HepG2 (cell line): ENCODE results near the gene NKAIN4. TPM values are rescaled to one million over a fixed set of nuclear protein-coding genes. Genes with fewer than 3 reads are reported as not detected.

Experiments used
- ATAC-seq: fragments of 200-7000 bp; cut with Tn5 transposase; 3 replicates; pipeline ENCODE4 v1.9.1; 2020; ENCODE audit warnings: mild to moderate bottlenecking, moderate library complexity
- BruUV-seq: library from RNA; stranded (reverse); fragments of 400-500 nt; replicated peaks from 2 replicates; lab custom pipeline; 2021; lab: Mats Ljungman, UMichigan
- CTCF ChIA-PET: fragments of 300-600 bp; formaldehyde crosslinking; extraction: SDS; loops from one replicate; lab custom pipeline; 2021; ENCODE audit warnings: low total read pairs, inconsistent platforms, low intra/inter-chr PET ratio; lab: Yijun Ruan, JAX
- POLR2A ChIA-PET: fragments of 350-600 bp; sonication (Branson Sonifier 250); formaldehyde crosslinking; loops from one replicate; lab custom pipeline; 2020; ENCODE audit warnings: antibody characterized with exemption, inconsistent platforms; lab: Yijun Ruan, JAX
- DNase-seq: peaks from one replicate; pipeline ENCODE4 v3.0.0-alpha.2; 2015; ENCODE audit warnings: low spot score
- FAIRE-seq: peaks from 3 replicates; lab custom pipeline; 2011; peaks lifted over from hg19 to GRCh38; lab: Jason Lieb, UNC
- H2AFZ ChIP-seq: one replicate; pipeline ENCODE4 v1.6.1; 2011; ENCODE audit warnings: low read length, inconsistent platforms
- H3K27ac ChIP-seq: fragments of 300-600 bp; 3 replicates; pipeline ENCODE4 v1.8.0; 2011; ENCODE audit warnings: mixed run types, mild to moderate bottlenecking, mixed read lengths, low read length, inconsistent platforms; ENCODE audit not compliant: insufficient read depth; ENCODE audit errors: extremely low read length
- H3K27me3 ChIP-seq, 2 experiments: fragments of 200-600 bp in 1 of 2; 2 replicates in 1 of 2; 3 replicates in 1 of 2; pipeline versions ENCODE4 v1.6.0 to v1.8.0; 2011; ENCODE audit warnings: low read length in 2 of 2, mild to moderate bottlenecking in 2 of 2, moderate library complexity in 2 of 2, inconsistent platforms in 1 of 2; ENCODE audit not compliant: insufficient read depth in 2 of 2, control insufficient read depth in 1 of 2
- H3K36me3 ChIP-seq, 2 experiments: fragments of 200-600 bp in 1 of 2; replicated peaks in 1 of 2; 2 replicates in 1 of 2; 3 replicates in 1 of 2; pipeline versions ENCODE4 v1.5.1 to v1.8.0; 2011; ENCODE audit warnings: low read length in 2 of 2, inconsistent platforms in 1 of 2; ENCODE audit not compliant: insufficient read depth in 2 of 2, control insufficient read depth in 1 of 2
- H3K4me1 ChIP-seq: 2 replicates; pipeline ENCODE4 v1.5.1; 2012; ENCODE audit warnings: low read length, inconsistent platforms; ENCODE audit not compliant: insufficient read depth
- H3K4me2 ChIP-seq: 2 replicates; pipeline ENCODE4 v1.6.0; 2011; ENCODE audit warnings: low read depth, low read length, inconsistent platforms
- H3K4me3 ChIP-seq, 3 experiments: fragments of 200-600 bp in 1 of 3; sonication (generic), shearing (Covaris generic) in 1 of 3; replicated peaks in 1 of 3; 2 replicates each; pipeline ENCODE4 v1.5.1; 2011 to 2016; ENCODE audit warnings: low read length in 3 of 3, inconsistent platforms in 2 of 3, low read depth in 2 of 3, mild to moderate bottlenecking in 2 of 3, control low read depth in 1 of 3, mixed read lengths in 1 of 3; ENCODE audit not compliant: insufficient read depth in 1 of 3
- H3K79me2 ChIP-seq: one replicate; pipeline ENCODE4 v1.6.1; 2011; ENCODE audit warnings: low read length, inconsistent platforms; ENCODE audit not compliant: insufficient read depth
- H3K9ac ChIP-seq: 2 replicates; pipeline ENCODE4 v1.6.0; 2011; ENCODE audit warnings: mild to moderate bottlenecking, low read depth, low read length, inconsistent platforms; ENCODE audit not compliant: insufficient read depth
- H3K9me3 ChIP-seq: 2 replicates; pipeline ENCODE4 v1.5.1; 2012; ENCODE audit warnings: mild to moderate bottlenecking, low read length
- H4K20me1 ChIP-seq: 2 replicates; pipeline ENCODE4 v1.6.0; 2011; ENCODE audit warnings: inconsistent platforms, mild to moderate bottlenecking, low read length, moderate library complexity; ENCODE audit not compliant: insufficient read depth
- ZBTB10 ChIP-seq: sonication (generic); formaldehyde crosslinking; IDR thresholded peaks from 2 replicates; pipeline ENCODE4 v1.4.0; 2020; ENCODE audit warnings: missing genetic modification reagents, borderline replicate concordance
- ZNF121 ChIP-seq: sonication (generic); formaldehyde crosslinking; IDR thresholded peaks from 2 replicates; pipeline ENCODE4 v1.5.0; 2020; ENCODE audit warnings: mild to moderate bottlenecking, missing genetic modification reagents
- ZNF850 ChIP-seq: sonication (generic); formaldehyde crosslinking; conservative IDR thresholded peaks from 2 replicates; pipeline ENCODE4 v1.9.0; 2021; ENCODE audit warnings: mild to moderate bottlenecking, missing genetic modification reagents
- WGBS: methylation state at CpG from one replicate; pipeline ENCODE4 v1.1.6; 2017; ENCODE audit warnings: low lambda C conversion rate; 5-methylcytosine and 5-hydroxymethylcytosine counted together
- in situ Hi-C: cut with HindIII; loops from 2 replicates; pipeline ENCODE4 v1.10.0; 2017; ENCODE audit warnings: low pct_unique_long_range_greater_than_20kb; ENCODE audit not compliant: extremely low pct_ligation_motif_present
- intact Hi-C: fragments of 100-400 bp; cut with micrococcal nuclease; formaldehyde crosslinking; loops from one replicate; pipeline ENCODE4 v1.10.0; 2022; ENCODE audit not compliant: unreplicated experiment
- polyA plus RNA-seq, 8 experiments: library from polyadenylated mRNA; depleted of rRNA in 3 of 8; stranded (reverse) in 7 of 8; unstranded in 1 of 8; fragments of >200 nt; fragmentation: Illumina TruSeq in 4 of 8; extraction: Trizol in 4 of 8; gene quantifications; 2 replicates each; pipeline versions ENCODE4 v1.2.1 to v1.2.3, GENCODE V29; 2011 to 2016; ENCODE audit warnings: low read depth in 4 of 8, missing spikeins in 1 of 8, mixed read lengths in 1 of 8; ENCODE audit not compliant: insufficient read depth in 1 of 8
- total RNA-seq, 5 experiments: library from RNA; depleted of rRNA; stranded (reverse); fragments of >200 nt; fragmentation: Illumina TruSeq; extraction: Trizol; gene quantifications; 2 replicates each; pipeline ENCODE4 v1.2.3, GENCODE V29; 2016; ENCODE audit warnings: low read depth in 1 of 5

NKAIN4 gene
- total and polyA plus RNA-seq, 2 of the 13 experiments (the other 11 are each of a cell fraction or from before 2014, with no cell fraction given), result not detected

DNA sequence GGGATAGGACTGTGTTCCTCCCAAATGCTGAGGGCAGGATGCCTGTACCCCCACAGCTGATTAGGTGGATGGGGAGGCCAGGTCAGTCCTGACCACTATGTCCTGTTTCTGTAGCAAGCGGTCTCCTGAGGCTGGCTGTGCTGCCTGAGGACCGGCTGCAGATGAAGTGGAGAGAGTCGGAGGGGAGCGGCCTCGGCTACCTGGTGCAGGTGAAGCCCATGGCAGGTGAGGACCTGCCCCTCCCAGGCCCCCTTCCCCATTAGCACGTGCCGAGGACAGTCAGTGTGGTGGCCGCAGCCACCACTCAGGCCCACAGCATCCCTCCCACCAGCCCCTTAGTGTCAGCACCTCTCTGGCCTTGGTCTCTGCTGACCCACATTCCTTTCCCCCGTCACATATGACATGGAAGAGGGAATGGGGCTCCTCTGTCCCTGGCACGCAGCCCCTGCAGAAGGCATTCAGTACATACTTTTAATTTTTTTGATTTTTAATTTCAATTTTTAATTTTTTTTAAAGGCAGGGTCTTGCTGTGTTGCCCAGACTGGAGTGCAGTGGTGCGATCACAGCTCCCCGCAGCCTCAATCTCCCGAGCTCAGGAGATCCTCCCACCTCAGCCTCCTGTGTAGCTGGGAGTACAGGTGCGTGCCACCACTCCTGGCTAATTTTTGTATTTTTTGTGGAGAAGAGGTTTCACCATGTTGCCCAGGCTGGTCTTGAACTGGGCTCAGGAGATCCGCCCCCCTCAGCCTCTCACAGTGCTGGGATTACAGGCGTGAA is 43.7 kb upstream of the NKAIN4 start:
- Histone ChIP-seq H4K20me1 (peaks cover 6% of the 10 kb centered on the region; the same call in 1 of the 2 replicates), H3K9ac (no peak overlapping the region)
- no peak for FAIRE-seq

More for the DNA sequence above, 43.7 kb upstream of the NKAIN4 start:
- in situ Hi-C loops, result no loop called here
- DNase-seq (no peak), ATAC-seq (no peak)
- H3K27me3 ChIP-seq, result peaks cover 23 to 68% of the 10 kb centered on the region in 2 experiments; a peak in 4 of 5 replicates
- no peaks in the 10 kb centered on the region for H3K9me3 ChIP-seq
- intact Hi-C loops, result loop anchor here (5.0 kb wide), 1 partner anchor 89 kb away; no protein-coding TSS in a partner anchor
- H3K4me1 ChIP-seq, result no peaks in the 10 kb centered on the region
- no peak overlapping the region for H3K4me2 ChIP-seq
- no peaks in the 10 kb centered on the region for H3K36me3 ChIP-seq
- POLR2A ChIA-PET, result no interaction called here
- no peak overlapping the region for H3K4me3 ChIP-seq
- H3K27ac ChIP-seq, result no peak overlapping the region
- CTCF ChIA-PET, result no interaction called here
- no peak for TF ChIP-seq ZNF850
- TF ChIP-seq ZBTB10, result no peak
- 0 out of 2 replicates have a peak, but pooled peaks have one; percentile 37 for TF ChIP-seq ZNF121
- H3K79me2 ChIP-seq, result no peaks in the 10 kb centered on the region
- no TSS peak for BruUV-seq
- no peak overlapping the region for H2AFZ ChIP-seq
- 26% methylated on average over 15 of the region's 16 CpGs for WGBS
